Osteoblast (primary cell): ENCODE data around the gene PUM1. TPM values are rescaled to one million over a fixed set of nuclear protein-coding genes. Genes with fewer than 3 reads are reported as not detected.

ENCODE experiments used
- DNase-seq: peaks from one replicate; pipeline ENCODE4 v3.0.0; 2011; ENCODE audit warnings: low spot score, mixed read lengths; ENCODE audit not compliant: insufficient read length; ENCODE audit errors: missing footprints
- H2AFZ ChIP-seq: 2 replicates; pipeline ENCODE4 v1.6.0; 2011; ENCODE audit warnings: mild to moderate bottlenecking, low read length
- H3K27ac ChIP-seq: 2 replicates; pipeline ENCODE4 v1.5.1; 2011; ENCODE audit warnings: mild to moderate bottlenecking, low read depth, low read length, moderate library complexity
- H3K27me3 ChIP-seq: 2 replicates; pipeline ENCODE4 v1.6.0; 2012; ENCODE audit warnings: mild to moderate bottlenecking, control low read depth, inconsistent platforms, low read length, moderate library complexity; ENCODE audit not compliant: insufficient read depth
- H3K36me3 ChIP-seq: 2 replicates; pipeline ENCODE4 v1.5.1; 2011; ENCODE audit warnings: mild to moderate bottlenecking, low read length, control low read depth, moderate library complexity; ENCODE audit not compliant: insufficient read depth
- H3K4me1 ChIP-seq: 2 replicates; pipeline ENCODE4 v1.5.1; 2011; ENCODE audit warnings: mild to moderate bottlenecking, low read length, control low read depth, moderate library complexity; ENCODE audit not compliant: insufficient read depth
- H3K4me2 ChIP-seq: 2 replicates; pipeline ENCODE4 v1.6.0; 2011; ENCODE audit warnings: mild to moderate bottlenecking, low read length; ENCODE audit not compliant: insufficient read depth
- H3K4me3 ChIP-seq: fragments of 200-600 bp; sonication (generic); 3 replicates; pipeline ENCODE4 v1.5.1; 2012; ENCODE audit warnings: mild to moderate bottlenecking, low read length, inconsistent platforms; ENCODE audit not compliant: insufficient read depth
- H3K79me2 ChIP-seq: 2 replicates; pipeline ENCODE4 v1.6.0; 2012; ENCODE audit warnings: mild to moderate bottlenecking, low read length, control low read depth, inconsistent platforms; ENCODE audit not compliant: insufficient read depth
- H3K9me3 ChIP-seq: 2 replicates; pipeline ENCODE4 v1.5.1; 2011; ENCODE audit warnings: low read depth, low read length, control low read depth
- H4K20me1 ChIP-seq: 2 replicates; pipeline ENCODE4 v1.6.0; 2012; ENCODE audit warnings: mild to moderate bottlenecking, low read length, control low read depth; ENCODE audit not compliant: insufficient read depth
- total RNA-seq: library from RNA; depleted of rRNA; stranded (reverse); fragments of >200 nt; gene quantifications from 2 replicates; pipeline ENCODE4 v1.2.3, GENCODE V29; 2012
- TF ChIP-seq, protein P1 (sequence below): IDR thresholded peaks from 2 replicates; pipeline ENCODE4 v1.5.1; 2011; ENCODE audit warnings: mild to moderate bottlenecking, low read depth, low read length, moderate library complexity; ENCODE audit errors: extremely low read depth

The PUM1 gene
- total RNA-seq, 1 donor = 68.8 TPM

- Histone ChIP-seq H3K79me2 (peaks cover 73% of the 10 kb centered on the region), H3K9me3 (no peaks in the 10 kb centered on the region)
Observed at GRCh38 chr1:30971496-30971895, 94.0 kb downstream of the PUM1 start.

GRCh38 chr1:30969903-30970302 is 95.6 kb downstream of the PUM1 start:
- Histone ChIP-seq H2AFZ (no peak overlapping the region), H3K9me3 (no peaks in the 10 kb centered on the region), H3K4me1 (peaks cover 10% of the 10 kb centered on the region), H3K36me3 (peaks cover 48% of the 10 kb centered on the region), H3K79me2 (peaks cover 78% of the 10 kb centered on the region), H3K4me2 (no peak overlapping the region), H3K27ac (no peak overlapping the region), H3K4me3 (no peak overlapping the region), H3K27me3 (no peaks in the 10 kb centered on the region), H4K20me1 (peaks cover 23% of the 10 kb centered on the region)
- TF ChIP-seq, protein P1, sequence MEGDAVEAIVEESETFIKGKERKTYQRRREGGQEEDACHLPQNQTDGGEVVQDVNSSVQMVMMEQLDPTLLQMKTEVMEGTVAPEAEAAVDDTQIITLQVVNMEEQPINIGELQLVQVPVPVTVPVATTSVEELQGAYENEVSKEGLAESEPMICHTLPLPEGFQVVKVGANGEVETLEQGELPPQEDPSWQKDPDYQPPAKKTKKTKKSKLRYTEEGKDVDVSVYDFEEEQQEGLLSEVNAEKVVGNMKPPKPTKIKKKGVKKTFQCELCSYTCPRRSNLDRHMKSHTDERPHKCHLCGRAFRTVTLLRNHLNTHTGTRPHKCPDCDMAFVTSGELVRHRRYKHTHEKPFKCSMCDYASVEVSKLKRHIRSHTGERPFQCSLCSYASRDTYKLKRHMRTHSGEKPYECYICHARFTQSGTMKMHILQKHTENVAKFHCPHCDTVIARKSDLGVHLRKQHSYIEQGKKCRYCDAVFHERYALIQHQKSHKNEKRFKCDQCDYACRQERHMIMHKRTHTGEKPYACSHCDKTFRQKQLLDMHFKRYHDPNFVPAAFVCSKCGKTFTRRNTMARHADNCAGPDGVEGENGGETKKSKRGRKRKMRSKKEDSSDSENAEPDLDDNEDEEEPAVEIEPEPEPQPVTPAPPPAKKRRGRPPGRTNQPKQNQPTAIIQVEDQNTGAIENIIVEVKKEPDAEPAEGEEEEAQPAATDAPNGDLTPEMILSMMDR = no peak
- DNase-seq = no peak

More at GRCh38 chr1:30971496-30971895, 94.0 kb downstream of the PUM1 start:
- Histone ChIP-seq H4K20me1 (peaks cover 32% of the 10 kb centered on the region), H3K27me3 (no peaks in the 10 kb centered on the region), H3K4me3 (no peak overlapping the region), H3K4me2 (no peak overlapping the region), H3K27ac (no peak overlapping the region), H3K4me1 (peaks cover 20% of the 10 kb centered on the region), H2AFZ (no peak overlapping the region), H3K36me3 (peaks cover 33% of the 10 kb centered on the region)
- TF ChIP-seq, protein P1 = no peak
- DNase-seq = no peak

DNA sequence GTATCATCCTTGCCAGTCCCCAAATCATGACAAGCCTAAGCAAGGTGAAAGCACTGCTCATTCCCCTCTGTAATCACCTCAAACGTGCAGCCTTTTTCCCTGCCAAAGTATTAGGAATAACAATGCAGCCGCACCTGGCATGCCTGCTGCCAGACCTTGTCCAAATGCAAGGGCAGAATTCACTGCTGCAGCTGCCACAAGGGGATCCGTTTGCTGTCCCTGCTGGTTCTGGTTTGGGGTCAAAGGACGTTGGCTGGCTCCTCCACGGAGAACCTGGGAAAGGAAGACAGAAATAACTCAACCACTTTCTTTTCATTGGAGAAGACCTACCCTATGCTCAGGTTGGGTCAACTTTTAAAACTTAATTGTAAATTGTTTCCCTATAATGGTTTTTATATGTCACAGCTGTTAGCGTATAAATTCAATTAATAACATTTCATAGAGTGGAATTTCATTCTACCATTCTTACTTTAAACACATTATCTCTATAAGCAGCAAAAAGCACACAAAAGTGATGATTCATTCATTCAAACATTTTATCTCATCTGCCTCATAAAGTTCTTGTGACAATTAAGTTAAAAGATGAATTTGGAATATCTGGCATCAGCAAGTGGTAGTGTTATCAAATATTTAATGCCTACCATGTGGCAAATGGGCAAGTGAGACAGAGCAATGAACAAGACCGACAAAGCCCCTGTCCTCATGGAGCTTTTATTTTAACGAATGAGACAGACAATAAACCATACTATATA is 97.1 kb downstream of the PUM1 start:
- peaks cover 77% of the 10 kb centered on the region for H3K79me2 ChIP-seq
- peaks cover 21% of the 10 kb centered on the region for H4K20me1 ChIP-seq
- H2AFZ ChIP-seq = no peak overlapping the region
- DNase-seq = peak; percentile 61
- no peaks in the 10 kb centered on the region for H3K9me3 ChIP-seq
- no peak overlapping the region for H3K4me3 ChIP-seq
- TF ChIP-seq, protein P1 = no peak
- no peak overlapping the region for H3K4me2 ChIP-seq
- H3K4me1 ChIP-seq = peaks cover 10% of the 10 kb centered on the region
- no peak overlapping the region for H3K27ac ChIP-seq
- H3K36me3 ChIP-seq = peaks cover 54% of the 10 kb centered on the region
- no peaks in the 10 kb centered on the region for H3K27me3 ChIP-seq

GRCh38 chr1:30966690-30967369 is 98.7 kb downstream of the PUM1 start:
- Histone ChIP-seq H3K79me2 (peaks cover 80% of the 10 kb centered on the region), H3K9me3 (no peaks in the 10 kb centered on the region), H3K27me3 (no peaks in the 10 kb centered on the region), H2AFZ (no peak overlapping the region), H3K4me1 (peaks cover 10% of the 10 kb centered on the region), H3K36me3 (peaks cover 63% of the 10 kb centered on the region), H3K4me2 (peak overlapping the region; percentile 18), H4K20me1 (peaks cover 21% of the 10 kb centered on the region), H3K27ac (no peak overlapping the region), H3K4me3 (no peak overlapping the region)
- peak; percentile 57 for DNase-seq
- TF ChIP-seq, protein P1 = no peak
